HepG2 (cell line): ENCODE measurements around the gene MRPS7. TPM values are rescaled to one million over a fixed set of nuclear protein-coding genes. Genes with fewer than 3 reads are reported as not detected.

ENCODE experiments used
- GATA4 ChIP-seq: sonication (generic); IDR thresholded peaks from 2 replicates; pipeline ENCODE4 v1.6.1; 2016; ENCODE audit warnings: antibody characterized with exemption, low read depth, borderline replicate concordance
- HNF4A ChIP-seq: sonication (generic); formaldehyde crosslinking; IDR thresholded peaks from 2 replicates; pipeline ENCODE4 v1.4.0; 2020; ENCODE audit warnings: missing genetic modification reagents
- KLF9 ChIP-seq: IDR thresholded peaks from 2 replicates; pipeline ENCODE4 v1.6.1; 2016; ENCODE audit warnings: low read depth
- NAIF1 ChIP-seq: sonication (generic); formaldehyde crosslinking; IDR thresholded peaks from 2 replicates; pipeline ENCODE4 v1.5.0; 2020; ENCODE audit warnings: mild to moderate bottlenecking, missing genetic modification reagents, borderline replicate concordance
- REPIN1 ChIP-seq: sonication (generic); formaldehyde crosslinking; IDR thresholded peaks from 2 replicates; pipeline ENCODE4 v1.8.0; 2022; ENCODE audit warnings: missing genetic modification reagents, low read depth, mild to moderate bottlenecking, borderline replicate concordance
- RXRB ChIP-seq: IDR thresholded peaks from 2 replicates; pipeline ENCODE4 v1.6.1; 2016; ENCODE audit warnings: borderline replicate concordance, missing genetic modification reagents, missing compliant biosample characterization
- SIN3A ChIP-seq: IDR thresholded peaks from 2 replicates; pipeline ENCODE4 v1.6.1; 2011; ENCODE audit warnings: low read depth, mild to moderate bottlenecking, control low read depth, low read length, borderline replicate concordance
- SYNCRIP ChIP-seq: fragments of 200-400 bp; formaldehyde crosslinking; IDR thresholded peaks from 2 replicates; pipeline ENCODE4 v1.6.1; 2018; ENCODE audit warnings: mild to moderate bottlenecking, low read depth, low read length; ENCODE audit not compliant: insufficient read depth
- ZFP36L1 ChIP-seq: sonication (generic); formaldehyde crosslinking; IDR thresholded peaks from 2 replicates; pipeline ENCODE4 v1.8.0; 2022; ENCODE audit warnings: mild to moderate bottlenecking, missing genetic modification reagents, moderate library complexity
- ZFP82 ChIP-seq: sonication (generic); formaldehyde crosslinking; IDR thresholded peaks from 2 replicates; pipeline ENCODE4 v1.5.1; 2020; ENCODE audit warnings: mild to moderate bottlenecking, missing genetic modification reagents, borderline replicate concordance
- ZNF138 ChIP-seq: sonication (generic); formaldehyde crosslinking; IDR thresholded peaks from 2 replicates; pipeline ENCODE4 v1.5.0; 2020; ENCODE audit warnings: mild to moderate bottlenecking, low read depth, missing genetic modification reagents
- ZNF468 ChIP-seq: sonication (generic); formaldehyde crosslinking; IDR thresholded peaks from 2 replicates; pipeline ENCODE4 v1.8.0; 2022; ENCODE audit warnings: mild to moderate bottlenecking, moderate library complexity, missing genetic modification reagents
- ZNF556 ChIP-seq: sonication (generic); formaldehyde crosslinking; IDR thresholded peaks from 2 replicates; pipeline ENCODE4 v1.4.0; 2020; ENCODE audit warnings: mild to moderate bottlenecking, missing genetic modification reagents, borderline replicate concordance
- ZNF7 ChIP-seq: IDR thresholded peaks from 2 replicates; pipeline ENCODE4 v1.6.1; 2016; ENCODE audit warnings: missing biosample characterization, missing genetic modification reagents
- ZNF749 ChIP-seq: sonication (generic); formaldehyde crosslinking; IDR thresholded peaks from 2 replicates; pipeline ENCODE4 v1.8.0; 2022; ENCODE audit warnings: mild to moderate bottlenecking, missing genetic modification reagents, moderate library complexity, borderline replicate concordance
- ZNF782 ChIP-seq: sonication (generic); formaldehyde crosslinking; IDR thresholded peaks from 2 replicates; pipeline ENCODE4 v1.4.0; 2020; ENCODE audit warnings: missing genetic modification reagents, mild to moderate bottlenecking, borderline replicate concordance
- polyA plus RNA-seq, 8 experiments: library from polyadenylated mRNA; depleted of rRNA in 3 of 8; stranded (reverse) in 7 of 8; unstranded in 1 of 8; fragments of >200 nt; fragmentation: Illumina TruSeq in 4 of 8; extraction: Trizol in 4 of 8; gene quantifications; 2 replicates each; pipeline versions ENCODE4 v1.2.1 to v1.2.3, GENCODE V29; 2011 to 2016; ENCODE audit warnings: low read depth in 4 of 8, missing spikeins in 1 of 8, mixed read lengths in 1 of 8; ENCODE audit not compliant: insufficient read depth in 1 of 8
- total RNA-seq, 5 experiments: library from RNA; depleted of rRNA; stranded (reverse); fragments of >200 nt; fragmentation: Illumina TruSeq; extraction: Trizol; gene quantifications; 2 replicates each; pipeline ENCODE4 v1.2.3, GENCODE V29; 2016; ENCODE audit warnings: low read depth in 1 of 5
- TF ChIP-seq, protein P1 (sequence below): sonication (generic); formaldehyde crosslinking; IDR thresholded peaks from 2 replicates; pipeline ENCODE4 v1.4.0; 2020; ENCODE audit warnings: mild to moderate bottlenecking, missing genetic modification reagents
- TF ChIP-seq, protein P2 (sequence below): sonication (generic); formaldehyde crosslinking; conservative IDR thresholded peaks from 2 replicates; pipeline ENCODE4 v1.4.0; 2020; ENCODE audit warnings: missing genetic modification reagents

MRPS7 gene
- total and polyA plus RNA-seq, 2 of the 13 experiments (the other 11 are each of a cell fraction or from before 2014, with no cell fraction given) = 97.0 to 162 TPM

GRCh38 chr17:75267411-75268232 is 5.9 kb downstream of the MRPS7 start (continued):
- TF ChIP-seq ZNF556 (CRISPR knock-in tag) (peak; percentile 98), ZFP36L1 (CRISPR knock-in tag) (no peak), ZFP82 (CRISPR knock-in tag) (no peak), SIN3A (0 out of 2 replicates have a peak, but pooled peaks have one; percentile 41), ZNF138 (CRISPR knock-in tag) (no peak), KLF9 (peak; percentile 69; the same call in 1 of the 2 replicates), ZNF7 (CRISPR knock-in tag) (no peak), SYNCRIP (no peak), NAIF1 (CRISPR knock-in tag) (no peak), HNF4A (0 out of 2 replicates have a peak, but pooled peaks have one; percentile 23), GATA4 (peak; percentile 51; the same call in 1 of the 2 replicates), ZNF468 (no peak), RXRB (CRISPR knock-in tag) (peak; percentile 83), ZNF749 (peak; percentile 52; the same call in 1 of the 2 replicates), REPIN1 (CRISPR knock-in tag) (peak; percentile 88; the same call in 1 of the 2 replicates), ZNF782 (CRISPR knock-in tag) (no peak; the same call in 1 of the 2 replicates)
- TF ChIP-seq, protein P1, sequence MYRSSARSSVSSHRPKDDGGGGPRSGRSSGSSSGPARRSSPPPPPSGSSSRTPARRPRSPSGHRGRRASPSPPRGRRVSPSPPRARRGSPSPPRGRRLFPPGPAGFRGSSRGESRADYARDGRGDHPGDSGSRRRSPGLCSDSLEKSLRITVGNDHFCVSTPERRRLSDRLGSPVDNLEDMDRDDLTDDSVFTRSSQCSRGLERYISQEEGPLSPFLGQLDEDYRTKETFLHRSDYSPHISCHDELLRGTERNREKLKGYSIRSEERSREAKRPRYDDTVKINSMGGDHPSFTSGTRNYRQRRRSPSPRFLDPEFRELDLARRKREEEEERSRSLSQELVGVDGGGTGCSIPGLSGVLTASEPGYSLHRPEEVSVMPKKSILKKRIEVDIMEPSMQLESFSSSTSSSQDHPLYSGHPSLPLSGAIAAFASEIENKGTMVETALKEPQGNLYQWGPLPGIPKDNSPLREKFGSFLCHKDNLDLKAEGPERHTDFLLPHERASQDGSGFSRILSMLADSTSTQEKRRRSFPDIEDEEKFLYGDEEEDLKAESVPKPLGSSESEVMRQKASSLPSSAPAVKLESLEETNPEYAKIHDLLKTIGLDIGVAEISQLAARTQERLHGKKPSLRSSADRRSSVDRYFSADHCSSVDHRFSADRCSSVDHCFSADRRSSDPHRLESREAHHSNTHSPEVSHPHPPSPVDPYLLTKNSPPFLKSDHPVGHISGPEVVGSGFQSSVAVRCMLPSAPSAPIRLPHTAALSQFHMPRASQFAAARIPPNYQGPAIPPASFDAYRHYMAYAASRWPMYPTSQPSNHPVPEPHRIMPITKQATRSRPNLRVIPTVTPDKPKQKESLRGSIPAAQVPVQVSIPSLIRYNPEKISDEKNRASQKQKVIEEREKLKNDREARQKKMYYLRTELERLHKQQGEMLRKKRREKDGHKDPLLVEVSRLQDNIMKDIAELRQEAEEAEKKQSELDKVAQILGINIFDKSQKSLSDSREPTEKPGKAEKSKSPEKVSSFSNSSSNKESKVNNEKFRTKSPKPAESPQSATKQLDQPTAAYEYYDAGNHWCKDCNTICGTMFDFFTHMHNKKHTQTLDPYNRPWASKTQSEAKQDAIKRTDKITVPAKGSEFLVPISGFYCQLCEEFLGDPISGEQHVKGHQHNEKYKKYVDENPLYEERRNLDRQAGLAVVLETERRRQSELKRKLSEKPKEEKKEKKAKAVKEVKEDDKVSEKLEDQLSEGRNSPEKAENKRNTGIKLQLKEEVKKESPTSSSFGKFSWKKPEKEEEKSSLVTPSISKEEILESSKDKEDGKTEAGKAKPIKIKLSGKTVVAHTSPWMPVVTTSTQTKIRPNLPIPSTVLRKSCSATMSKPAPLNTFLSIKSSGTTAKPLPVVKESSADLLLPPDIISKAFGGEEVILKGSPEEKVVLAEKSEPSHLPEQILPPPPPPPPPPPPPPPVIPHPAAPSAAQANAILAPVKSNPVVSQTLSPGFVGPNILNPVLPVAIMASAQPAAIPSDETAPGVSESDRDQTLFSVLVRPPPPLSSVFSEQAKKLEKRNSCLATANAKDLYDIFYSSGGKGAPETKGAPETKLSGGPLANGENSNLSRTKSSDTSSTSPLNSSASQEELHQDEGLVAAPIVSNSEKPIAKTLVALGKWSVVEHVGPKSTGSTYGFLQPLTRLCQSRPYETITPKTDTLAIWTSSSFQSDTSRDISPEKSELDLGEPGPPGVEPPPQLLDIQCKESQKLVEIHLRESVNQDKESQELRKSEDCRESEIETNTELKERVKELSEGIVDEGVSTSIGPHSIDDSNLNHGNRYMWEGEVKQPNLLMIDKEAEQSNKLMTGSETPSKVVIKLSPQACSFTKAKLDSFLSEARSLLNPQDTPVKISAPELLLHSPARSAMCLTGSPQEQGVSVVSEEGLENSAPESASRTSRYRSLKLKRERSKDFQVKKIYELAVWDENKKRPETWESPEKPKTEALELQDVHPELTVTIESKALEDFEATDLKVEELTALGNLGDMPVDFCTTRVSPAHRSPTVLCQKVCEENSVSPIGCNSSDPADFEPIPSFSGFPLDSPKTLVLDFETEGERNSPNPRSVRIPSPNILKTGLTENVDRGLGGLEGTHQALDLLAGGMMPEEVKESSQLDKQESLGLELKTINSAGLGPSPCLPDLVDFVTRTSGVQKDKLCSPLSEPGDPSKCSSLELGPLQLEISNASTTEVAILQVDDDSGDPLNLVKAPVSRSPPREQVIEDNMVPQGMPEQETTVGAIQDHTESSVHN (CRISPR knock-in tag) = no peak
- TF ChIP-seq, protein P2, sequence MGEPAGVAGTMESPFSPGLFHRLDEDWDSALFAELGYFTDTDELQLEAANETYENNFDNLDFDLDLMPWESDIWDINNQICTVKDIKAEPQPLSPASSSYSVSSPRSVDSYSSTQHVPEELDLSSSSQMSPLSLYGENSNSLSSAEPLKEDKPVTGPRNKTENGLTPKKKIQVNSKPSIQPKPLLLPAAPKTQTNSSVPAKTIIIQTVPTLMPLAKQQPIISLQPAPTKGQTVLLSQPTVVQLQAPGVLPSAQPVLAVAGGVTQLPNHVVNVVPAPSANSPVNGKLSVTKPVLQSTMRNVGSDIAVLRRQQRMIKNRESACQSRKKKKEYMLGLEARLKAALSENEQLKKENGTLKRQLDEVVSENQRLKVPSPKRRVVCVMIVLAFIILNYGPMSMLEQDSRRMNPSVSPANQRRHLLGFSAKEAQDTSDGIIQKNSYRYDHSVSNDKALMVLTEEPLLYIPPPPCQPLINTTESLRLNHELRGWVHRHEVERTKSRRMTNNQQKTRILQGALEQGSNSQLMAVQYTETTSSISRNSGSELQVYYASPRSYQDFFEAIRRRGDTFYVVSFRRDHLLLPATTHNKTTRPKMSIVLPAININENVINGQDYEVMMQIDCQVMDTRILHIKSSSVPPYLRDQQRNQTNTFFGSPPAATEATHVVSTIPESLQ (CRISPR knock-in tag) = no peak
